ENCODE data around the gene ETV1. TPM values are rescaled to one million over a fixed set of nuclear protein-coding genes. Genes with fewer than 3 reads are reported as not detected.
A peak's percentile ranks its signal among the peaks of the same experiment; 100 is the strongest.

Gene ETV1
- total and polyA plus RNA-seq, 9 of the 15 experiments (the other 6 are each of a cell fraction or from before 2014, with no cell fraction given): 7.2 to 27.4 (median 14.0) TPM

DNA sequence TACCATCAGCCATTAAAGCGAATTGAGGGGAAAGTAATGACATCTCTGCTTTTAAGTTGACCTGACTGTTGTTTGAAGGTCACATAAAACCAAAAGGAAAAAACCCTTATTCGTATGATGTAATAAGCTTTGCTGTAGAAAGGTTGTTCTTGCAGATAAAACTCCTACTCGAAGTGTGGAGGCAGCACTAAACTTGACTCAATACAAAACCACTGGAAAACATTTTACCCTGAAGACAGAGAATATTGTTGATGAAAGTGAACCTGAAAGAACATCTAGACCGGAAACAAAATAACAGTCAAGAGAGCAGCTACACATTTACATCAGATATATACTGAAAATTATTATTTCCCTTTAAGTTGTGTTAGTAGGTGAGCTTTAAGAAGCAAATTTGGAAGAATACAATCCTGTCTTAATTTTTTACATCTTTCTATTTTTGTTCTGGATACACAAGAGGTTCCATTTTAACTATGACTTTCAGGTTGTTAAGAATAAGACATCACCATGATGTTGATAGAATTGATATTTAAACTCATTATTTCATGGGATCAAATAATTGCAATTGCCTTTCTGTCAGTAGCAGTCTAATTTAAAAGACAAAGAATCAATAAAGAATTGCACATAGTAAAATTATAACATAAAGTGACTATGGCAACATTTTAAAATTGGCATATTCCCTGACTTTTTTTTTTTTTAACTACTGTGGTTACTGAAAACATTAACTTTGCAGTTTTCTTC, 6.4 kb downstream of the ETV1 start (continued):
- TF ChIP-seq, protein P1, sequence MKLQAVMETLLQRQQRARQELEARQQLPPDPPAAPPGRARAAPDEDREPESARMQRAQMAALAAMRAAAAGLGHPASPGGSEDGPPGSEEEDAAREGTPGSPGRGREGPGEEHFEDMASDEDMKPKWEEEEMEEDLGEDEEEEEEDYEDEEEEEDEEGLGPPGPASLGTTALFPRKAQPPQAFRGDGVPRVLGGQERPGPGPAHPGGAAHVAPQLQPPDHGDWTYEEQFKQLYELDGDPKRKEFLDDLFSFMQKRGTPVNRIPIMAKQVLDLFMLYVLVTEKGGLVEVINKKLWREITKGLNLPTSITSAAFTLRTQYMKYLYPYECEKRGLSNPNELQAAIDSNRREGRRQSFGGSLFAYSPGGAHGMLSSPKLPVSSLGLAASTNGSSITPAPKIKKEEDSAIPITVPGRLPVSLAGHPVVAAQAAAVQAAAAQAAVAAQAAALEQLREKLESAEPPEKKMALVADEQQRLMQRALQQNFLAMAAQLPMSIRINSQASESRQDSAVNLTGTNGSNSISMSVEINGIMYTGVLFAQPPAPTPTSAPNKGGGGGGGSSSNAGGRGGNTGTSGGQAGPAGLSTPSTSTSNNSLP (IDR thresholded peaks at IDR 0.05; ENCODE audit: borderline replicate concordance, low read depth, low read length): peak; percentile 67; the same call in 1 of the 2 replicates
- TF ChIP-seq, protein P2, sequence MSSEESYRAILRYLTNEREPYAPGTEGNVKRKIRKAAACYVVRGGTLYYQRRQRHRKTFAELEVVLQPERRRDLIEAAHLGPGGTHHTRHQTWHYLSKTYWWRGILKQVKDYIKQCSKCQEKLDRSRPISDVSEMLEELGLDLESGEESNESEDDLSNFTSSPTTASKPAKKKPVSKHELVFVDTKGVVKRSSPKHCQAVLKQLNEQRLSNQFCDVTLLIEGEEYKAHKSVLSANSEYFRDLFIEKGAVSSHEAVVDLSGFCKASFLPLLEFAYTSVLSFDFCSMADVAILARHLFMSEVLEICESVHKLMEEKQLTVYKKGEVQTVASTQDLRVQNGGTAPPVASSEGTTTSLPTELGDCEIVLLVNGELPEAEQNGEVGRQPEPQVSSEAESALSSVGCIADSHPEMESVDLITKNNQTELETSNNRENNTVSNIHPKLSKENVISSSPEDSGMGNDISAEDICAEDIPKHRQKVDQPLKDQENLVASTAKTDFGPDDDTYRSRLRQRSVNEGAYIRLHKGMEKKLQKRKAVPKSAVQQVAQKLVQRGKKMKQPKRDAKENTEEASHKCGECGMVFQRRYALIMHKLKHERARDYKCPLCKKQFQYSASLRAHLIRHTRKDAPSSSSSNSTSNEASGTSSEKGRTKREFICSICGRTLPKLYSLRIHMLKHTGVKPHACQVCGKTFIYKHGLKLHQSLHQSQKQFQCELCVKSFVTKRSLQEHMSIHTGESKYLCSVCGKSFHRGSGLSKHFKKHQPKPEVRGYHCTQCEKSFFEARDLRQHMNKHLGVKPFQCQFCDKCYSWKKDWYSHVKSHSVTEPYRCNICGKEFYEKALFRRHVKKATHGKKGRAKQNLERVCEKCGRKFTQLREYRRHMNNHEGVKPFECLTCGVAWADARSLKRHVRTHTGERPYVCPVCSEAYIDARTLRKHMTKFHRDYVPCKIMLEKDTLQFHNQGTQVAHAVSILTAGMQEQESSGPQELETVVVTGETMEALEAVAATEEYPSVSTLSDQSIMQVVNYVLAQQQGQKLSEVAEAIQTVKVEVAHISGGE (CRISPR knock-in tag; IDR thresholded peaks at IDR 0.05): 0 out of 6 replicates have a peak, but pooled peaks of 1 of the 3 experiments have one; percentile 9
- TF ChIP-seq, protein P3, sequence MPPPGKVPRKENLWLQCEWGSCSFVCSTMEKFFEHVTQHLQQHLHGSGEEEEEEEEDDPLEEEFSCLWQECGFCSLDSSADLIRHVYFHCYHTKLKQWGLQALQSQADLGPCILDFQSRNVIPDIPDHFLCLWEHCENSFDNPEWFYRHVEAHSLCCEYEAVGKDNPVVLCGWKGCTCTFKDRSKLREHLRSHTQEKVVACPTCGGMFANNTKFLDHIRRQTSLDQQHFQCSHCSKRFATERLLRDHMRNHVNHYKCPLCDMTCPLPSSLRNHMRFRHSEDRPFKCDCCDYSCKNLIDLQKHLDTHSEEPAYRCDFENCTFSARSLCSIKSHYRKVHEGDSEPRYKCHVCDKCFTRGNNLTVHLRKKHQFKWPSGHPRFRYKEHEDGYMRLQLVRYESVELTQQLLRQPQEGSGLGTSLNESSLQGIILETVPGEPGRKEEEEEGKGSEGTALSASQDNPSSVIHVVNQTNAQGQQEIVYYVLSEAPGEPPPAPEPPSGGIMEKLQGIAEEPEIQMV (tag; conservative IDR thresholded peaks at IDR 0.05; ENCODE audit: low read depth): 0 out of 2 replicates have a peak, but pooled peaks have one; percentile 3
- TF ChIP-seq DPF2 (IDR thresholded peaks at IDR 0.05): peak; percentile 77
- TF ChIP-seq, protein P4, sequence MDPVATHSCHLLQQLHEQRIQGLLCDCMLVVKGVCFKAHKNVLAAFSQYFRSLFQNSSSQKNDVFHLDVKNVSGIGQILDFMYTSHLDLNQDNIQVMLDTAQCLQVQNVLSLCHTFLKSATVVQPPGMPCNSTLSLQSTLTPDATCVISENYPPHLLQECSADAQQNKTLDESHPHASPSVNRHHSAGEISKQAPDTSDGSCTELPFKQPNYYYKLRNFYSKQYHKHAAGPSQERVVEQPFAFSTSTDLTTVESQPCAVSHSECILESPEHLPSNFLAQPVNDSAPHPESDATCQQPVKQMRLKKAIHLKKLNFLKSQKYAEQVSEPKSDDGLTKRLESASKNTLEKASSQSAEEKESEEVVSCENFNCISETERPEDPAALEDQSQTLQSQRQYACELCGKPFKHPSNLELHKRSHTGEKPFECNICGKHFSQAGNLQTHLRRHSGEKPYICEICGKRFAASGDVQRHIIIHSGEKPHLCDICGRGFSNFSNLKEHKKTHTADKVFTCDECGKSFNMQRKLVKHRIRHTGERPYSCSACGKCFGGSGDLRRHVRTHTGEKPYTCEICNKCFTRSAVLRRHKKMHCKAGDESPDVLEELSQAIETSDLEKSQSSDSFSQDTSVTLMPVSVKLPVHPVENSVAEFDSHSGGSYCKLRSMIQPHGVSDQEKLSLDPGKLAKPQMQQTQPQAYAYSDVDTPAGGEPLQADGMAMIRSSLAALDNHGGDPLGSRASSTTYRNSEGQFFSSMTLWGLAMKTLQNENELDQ (CRISPR knock-in tag; IDR thresholded peaks at IDR 0.05; ENCODE audit: borderline replicate concordance): no peak
- TF ChIP-seq, protein P5, sequence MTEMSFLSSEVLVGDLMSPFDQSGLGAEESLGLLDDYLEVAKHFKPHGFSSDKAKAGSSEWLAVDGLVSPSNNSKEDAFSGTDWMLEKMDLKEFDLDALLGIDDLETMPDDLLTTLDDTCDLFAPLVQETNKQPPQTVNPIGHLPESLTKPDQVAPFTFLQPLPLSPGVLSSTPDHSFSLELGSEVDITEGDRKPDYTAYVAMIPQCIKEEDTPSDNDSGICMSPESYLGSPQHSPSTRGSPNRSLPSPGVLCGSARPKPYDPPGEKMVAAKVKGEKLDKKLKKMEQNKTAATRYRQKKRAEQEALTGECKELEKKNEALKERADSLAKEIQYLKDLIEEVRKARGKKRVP (CRISPR knock-in tag; IDR thresholded peaks at IDR 0.05): peak; percentile 38; the same call in 1 of the 2 replicates
- TF ChIP-seq, protein P6, sequence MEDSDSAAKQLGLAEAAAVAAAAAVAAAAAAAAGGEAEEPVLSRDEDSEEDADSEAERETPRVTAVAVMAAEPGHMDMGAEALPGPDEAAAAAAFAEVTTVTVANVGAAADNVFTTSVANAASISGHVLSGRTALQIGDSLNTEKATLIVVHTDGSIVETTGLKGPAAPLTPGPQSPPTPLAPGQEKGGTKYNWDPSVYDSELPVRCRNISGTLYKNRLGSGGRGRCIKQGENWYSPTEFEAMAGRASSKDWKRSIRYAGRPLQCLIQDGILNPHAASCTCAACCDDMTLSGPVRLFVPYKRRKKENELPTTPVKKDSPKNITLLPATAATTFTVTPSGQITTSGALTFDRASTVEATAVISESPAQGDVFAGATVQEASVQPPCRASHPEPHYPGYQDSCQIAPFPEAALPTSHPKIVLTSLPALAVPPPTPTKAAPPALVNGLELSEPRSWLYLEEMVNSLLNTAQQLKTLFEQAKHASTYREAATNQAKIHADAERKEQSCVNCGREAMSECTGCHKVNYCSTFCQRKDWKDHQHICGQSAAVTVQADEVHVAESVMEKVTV (CRISPR knock-in tag; IDR thresholded peaks at IDR 0.05): 0 out of 2 replicates have a peak, but pooled peaks have one; percentile 4
- no peak for TF ChIP-seq FOXP1 (CRISPR knock-in tag; IDR thresholded peaks at IDR 0.05)
- TF ChIP-seq GTF2F1 (IDR thresholded peaks at IDR 0.05; ENCODE audit: low read depth, low read length): no peak
- 0 out of 2 replicates have a peak, but pooled peaks have one; percentile 5 for TF ChIP-seq MAFG (tag; conservative IDR thresholded peaks at IDR 0.05)
- TF ChIP-seq NR4A1 (CRISPR knock-in tag; IDR thresholded peaks at IDR 0.05): no peak
- TF ChIP-seq NR4A1 (tag; IDR thresholded peaks at IDR 0.05): 0 out of 2 replicates have a peak, but pooled peaks have one; percentile 18
